ENCODE measurements around the gene PROCR.

GRCh38 chr20:35167787-35168186 lies 4.1 kb upstream of the PROCR start:
- TF ChIP-seq CTCF (IDR thresholded peaks at IDR 0.05): no peak
- no peak for TF ChIP-seq POLR2A (IDR thresholded peaks at IDR 0.05)

All from lower leg skin (tissue), 3 donors.